Breast epithelium (tissue), 4 donors: ENCODE results near the gene UGT1A9. TPM values are rescaled to one million over a fixed set of nuclear protein-coding genes. Genes with fewer than 3 reads are reported as not detected.
"Not testable (repeated sequence)": the region's sequence is repeated elsewhere in the genome, so short reads cannot be mapped to it uniquely, and the experiment has no call there.

Experiments
- DNase-seq, 2 donors: peaks; one replicate each; pipeline ENCODE4 v3.0.0-alpha.2; 2019; ENCODE audit warnings: low spot score in 2 of 2
- H3K27ac ChIP-seq, 2 donors: fragments of 200-600 bp; sonication (generic) in 1 of 2; one replicate each; pipeline ENCODE4 v1.5.1; 2016 to 2019; ENCODE audit warnings: mild to moderate bottlenecking in 1 of 2
- H3K27me3 ChIP-seq, 2 donors: fragments of 200-600 bp; sonication (generic) in 1 of 2; one replicate each; pipeline versions ENCODE4 v1.5.1 to v1.6.0; 2017 to 2019; ENCODE audit warnings: control low read depth in 1 of 2, mild to moderate bottlenecking in 1 of 2
- H3K36me3 ChIP-seq: fragments of 200-600 bp; one replicate; pipeline ENCODE4 v1.5.1; 2019
- H3K4me1 ChIP-seq, 2 donors: fragments of 200-600 bp; sonication (generic); one replicate each; pipeline ENCODE4 v1.5.1; 2016 to 2019; ENCODE audit warnings: control low read depth in 1 of 2
- H3K4me3 ChIP-seq, 3 donors: fragments of 200-600 bp; sonication (generic); 1 replicate in 2 of 3; 2 replicates in 1 of 3; pipeline ENCODE4 v1.5.1; 2016 to 2019; ENCODE audit warnings: mild to moderate bottlenecking in 3 of 3, moderate library complexity in 2 of 3
- H3K9me3 ChIP-seq, 2 donors: fragments of 200-600 bp; sonication (generic) in 1 of 2; one replicate each; pipeline ENCODE4 v1.5.1; 2016 to 2019; ENCODE audit warnings: control low read depth in 1 of 2
- CTCF ChIP-seq, 3 donors: fragments of 450-650 bp; IDR thresholded peaks; one replicate each; pipeline ENCODE4 v1.5.1; 2016 to 2017; ENCODE audit warnings: antibody characterized with exemption in 3 of 3, mild to moderate bottlenecking in 3 of 3, moderate library complexity in 3 of 3
- POLR2A ChIP-seq: fragments of 450-650 bp; IDR thresholded peaks from one replicate; pipeline ENCODE4 v1.6.1; 2016; ENCODE audit warnings: antibody characterized with exemption, mild to moderate bottlenecking, moderate library complexity
- POLR2AphosphoS5 ChIP-seq, 3 donors: sonication (generic); formaldehyde crosslinking; IDR thresholded peaks; one replicate each; pipeline ENCODE4 v1.6.1; 2017; ENCODE audit warnings: antibody characterized with exemption in 3 of 3
- intact Hi-C: fragments of 100-400 bp; cut with DNase I; formaldehyde crosslinking; loops from one replicate; pipeline ENCODE4 v1.15.1; 2023; ENCODE audit warnings: low total_unique reads
- total RNA-seq, 3 donors: library from RNA; depleted of rRNA; stranded (reverse); fragments of >200 nt; gene quantifications; one replicate each; pipeline ENCODE4 v1.1.0, GENCODE V29; 2016

The UGT1A9 gene
- total RNA-seq, 3 donors from 2014 or later, result not detected

GRCh38 chr2:233693963-233694362 is 22.3 kb downstream of the UGT1A9 start:
- H3K4me3 ChIP-seq, result no peak overlapping the region
- no peak overlapping the region for H3K27ac ChIP-seq
- H3K36me3 ChIP-seq, result no peaks in the 10 kb centered on the region
- TF ChIP-seq POLR2AphosphoS5 (IDR thresholded peaks at IDR 0.05) (no peak), CTCF (IDR thresholded peaks at IDR 0.05) (no peak), POLR2A (no peak)
- H3K27me3 ChIP-seq, result no peaks in the 10 kb centered on the region
- no peak for DNase-seq
- H3K9me3 ChIP-seq, result no peaks in the 10 kb centered on the region
- intact Hi-C loops, result no loop called here
- H3K4me1 ChIP-seq, result no peaks in the 10 kb centered on the region

- no peaks in the 10 kb centered on the region for H3K4me1 ChIP-seq
- H3K9me3 ChIP-seq, result no peaks in the 10 kb centered on the region
- intact Hi-C loops, result no loop called here
- no peaks in the 10 kb centered on the region for H3K36me3 ChIP-seq
- H3K27me3 ChIP-seq, result no peaks in the 10 kb centered on the region
- H3K4me3 ChIP-seq, result no peak overlapping the region
- no peak for DNase-seq
- TF ChIP-seq CTCF (IDR thresholded peaks at IDR 0.05) (no peak), POLR2AphosphoS5 (IDR thresholded peaks at IDR 0.05) (no peak), POLR2A (no peak)
- no peak overlapping the region for H3K27ac ChIP-seq
Observed at GRCh38 chr2:233698740-233699139, 27.0 kb downstream of the UGT1A9 start.

GRCh38 chr2:233699424-233700027 is 27.8 kb downstream of the UGT1A9 start:
- Histone ChIP-seq H3K36me3 (no peaks in the 10 kb centered on the region), H3K4me3 (no peak overlapping the region), H3K4me1 (no peaks in the 10 kb centered on the region), H3K27ac (no peak overlapping the region), H3K27me3 (no peaks in the 10 kb centered on the region), H3K9me3 (no peaks in the 10 kb centered on the region)
- TF ChIP-seq CTCF (IDR thresholded peaks at IDR 0.05) (no peak), POLR2AphosphoS5 (IDR thresholded peaks at IDR 0.05) (no peak), POLR2A (no peak)
- intact Hi-C loops, result no loop called here
- DNase-seq, result no peak

GRCh38 chr2:233700028-233700635 is 28.4 kb downstream of the UGT1A9 start:
- no peaks in the 10 kb centered on the region for H3K36me3 ChIP-seq
- intact Hi-C loops, result no loop called here
- H3K9me3 ChIP-seq, result no peaks in the 10 kb centered on the region
- H3K27me3 ChIP-seq, result no peaks in the 10 kb centered on the region
- H3K4me1 ChIP-seq, result no peaks in the 10 kb centered on the region
- H3K4me3 ChIP-seq, result no peak overlapping the region
- H3K27ac ChIP-seq, result no peak overlapping the region
- TF ChIP-seq CTCF (IDR thresholded peaks at IDR 0.05) (no peak), POLR2AphosphoS5 (IDR thresholded peaks at IDR 0.05) (no peak), POLR2A (no peak)
- DNase-seq, result no peak

GRCh38 chr2:233700842-233701241 is 29.1 kb downstream of the UGT1A9 start:
- H3K4me1 ChIP-seq, H3K27ac ChIP-seq, DNase-seq, H3K36me3 ChIP-seq, H3K4me3 ChIP-seq, H3K9me3 ChIP-seq, H3K27me3 ChIP-seq, intact Hi-C loops: not testable (repeated sequence)
